Head of caudate nucleus (tissue), 42 donors: ENCODE measurements around the gene UTRN.

Experiments used
- DNase-seq, 42 donors: peaks; one replicate each; pipeline versions ENCODE4 v3.0.0 to v3.0.0-alpha.2; 2020 to 2021; ENCODE audit warnings: mixed read lengths in 7 of 42
- intact Hi-C: fragments of 100-400 bp; cut with DNase I; formaldehyde crosslinking; loops from one replicate; pipeline ENCODE4 v1.15.0; 2022

Gene UTRN

GRCh38 chr6:144304223-144304848 is 19.2 kb downstream of the UTRN start:
- intact Hi-C loops, result no loop called here
- no peak for DNase-seq

GRCh38 chr6:144305567-144305966 is 20.4 kb downstream of the UTRN start:
- intact Hi-C loops, result no loop called here
- no peak for DNase-seq

- intact Hi-C loops, result no loop called here
- DNase-seq, result no peak
Measured at GRCh38 chr6:144305985-144306384, 20.9 kb downstream of the UTRN start.

GRCh38 chr6:144307880-144308279 is 22.7 kb downstream of the UTRN start:
- DNase-seq, result no peak
- intact Hi-C loops, result no loop called here

GRCh38 chr6:144310765-144311164 is 25.6 kb downstream of the UTRN start:
- DNase-seq, result no peak
- intact Hi-C loops, result no loop called here

- DNase-seq, result no peak
- intact Hi-C loops, result no loop called here
Measured at GRCh38 chr6:144311361-144311760, 26.2 kb downstream of the UTRN start.

GRCh38 chr6:144314003-144314485 is 28.9 kb downstream of the UTRN start:
- peak in 9 of 42 donors; percentile 5 to 46 (median 28) for DNase-seq
- intact Hi-C loops, result no loop called here

GRCh38 chr6:144314562-144314961 is 29.4 kb downstream of the UTRN start:
- no peak for DNase-seq
- intact Hi-C loops, result no loop called here

- DNase-seq, result peak in 14 of 42 donors; percentile 5 to 45 (median 18)
- intact Hi-C loops, result no loop called here
Measured at GRCh38 chr6:144315226-144315980, 30.3 kb downstream of the UTRN start.

GRCh38 chr6:144315981-144316861 is 31.1 kb downstream of the UTRN start:
- no peak for DNase-seq
- intact Hi-C loops, result no loop called here

- DNase-seq, result no peak
- intact Hi-C loops, result no loop called here
Measured at GRCh38 chr6:144316862-144317195, 31.7 kb downstream of the UTRN start.

- intact Hi-C loops, result no loop called here
- DNase-seq, result no peak
Measured at GRCh38 chr6:144317736-144318135, 32.6 kb downstream of the UTRN start.

- no peak for DNase-seq
- intact Hi-C loops, result no loop called here
Measured at GRCh38 chr6:144319211-144319610, 34.1 kb downstream of the UTRN start.

- intact Hi-C loops, result no loop called here
- DNase-seq, result no peak
Measured at GRCh38 chr6:144320741-144321140, 35.6 kb downstream of the UTRN start.

GRCh38 chr6:144321839-144322591 is 36.9 kb downstream of the UTRN start:
- no peak for DNase-seq
- intact Hi-C loops, result no loop called here

- intact Hi-C loops, result no loop called here
- DNase-seq, result no peak
Measured at GRCh38 chr6:144325232-144325631, 40.1 kb downstream of the UTRN start.

- intact Hi-C loops, result no loop called here
Measured at GRCh38 chr6:144326393-144326792, 41.3 kb downstream of the UTRN start.

GRCh38 chr6:144327081-144327480 is 41.9 kb downstream of the UTRN start:
- intact Hi-C loops, result no loop called here
- DNase-seq, result peak in 1 of 42 donors; percentile 42

More at GRCh38 chr6:144326393-144326792, 41.3 kb downstream of the UTRN start:
- no peak for DNase-seq
